ENCODE results near the gene MRPS33. TPM values are rescaled to one million over a fixed set of nuclear protein-coding genes. Genes with fewer than 3 reads are reported as not detected.
A peak's percentile ranks its signal among the peaks of the same experiment; 100 is the strongest.

The MRPS33 gene
- total RNA-seq, 1 donor from 2014 or later = 42.0 TPM

GRCh38 chr7:141016349-141016748 is 1.6 kb upstream of the MRPS33 start:
- Mint-ChIP-seq H3K4me1 (ENCODE audit: unreplicated experiment) (peaks cover 15% of the 10 kb centered on the region), H3K27me3 (ENCODE audit: unreplicated experiment) (peaks cover 25% of the 10 kb centered on the region), H3K27ac (ENCODE audit: unreplicated experiment) (no peak overlapping the region), H3K4me3 (ENCODE audit: unreplicated experiment) (no peak overlapping the region), H3K36me3 (ENCODE audit: unreplicated experiment) (no peaks in the 10 kb centered on the region), H3K9me3 (ENCODE audit: unreplicated experiment) (peaks cover 7% of the 10 kb centered on the region)
- no peak for TF ChIP-seq CTCF (IDR thresholded peaks at IDR 0.05)
- no peak for DNase-seq (ENCODE audit: extremely low spot score, unreplicated experiment)

- no peak for TF ChIP-seq CTCF (IDR thresholded peaks at IDR 0.05)
- peak overlapping the region; percentile 96 for H3K4me3 Mint-ChIP-seq (ENCODE audit: unreplicated experiment)
- peaks cover 7% of the 10 kb centered on the region for H3K9me3 Mint-ChIP-seq (ENCODE audit: unreplicated experiment)
- peaks cover 15% of the 10 kb centered on the region for H3K4me1 Mint-ChIP-seq (ENCODE audit: unreplicated experiment)
- DNase-seq (ENCODE audit: extremely low spot score, unreplicated experiment) = no peak
- H3K27me3 Mint-ChIP-seq (ENCODE audit: unreplicated experiment) = peaks cover 15% of the 10 kb centered on the region
- peak overlapping the region; percentile 100 for H3K27ac Mint-ChIP-seq (ENCODE audit: unreplicated experiment)
- peaks cover 5% of the 10 kb centered on the region for H3K36me3 Mint-ChIP-seq (ENCODE audit: unreplicated experiment)
Observed at GRCh38 chr7:141014125-141014523, 628 bp downstream of the MRPS33 start.

- peak overlapping the region; percentile 100 for H3K27ac Mint-ChIP-seq (ENCODE audit: unreplicated experiment)
Observed at GRCh38 chr7:141013345-141013715, 1.4 kb downstream of the MRPS33 start.

GRCh38 chr7:141012696-141013344 is 1.9 kb downstream of the MRPS33 start:
- TF ChIP-seq CTCF (IDR thresholded peaks at IDR 0.05) = no peak
- H3K27me3 Mint-ChIP-seq (ENCODE audit: unreplicated experiment) = peaks cover 10% of the 10 kb centered on the region
- H3K27ac Mint-ChIP-seq (ENCODE audit: unreplicated experiment) = peak overlapping the region; percentile 5
- H3K36me3 Mint-ChIP-seq (ENCODE audit: unreplicated experiment) = peaks cover 8% of the 10 kb centered on the region
- H3K4me1 Mint-ChIP-seq (ENCODE audit: unreplicated experiment) = peaks cover 15% of the 10 kb centered on the region
- no peak for DNase-seq (ENCODE audit: extremely low spot score, unreplicated experiment)
- H3K9me3 Mint-ChIP-seq (ENCODE audit: unreplicated experiment) = peaks cover 7% of the 10 kb centered on the region
- peak overlapping the region; percentile 96 for H3K4me3 Mint-ChIP-seq (ENCODE audit: unreplicated experiment)

More at GRCh38 chr7:141013345-141013715, 1.4 kb downstream of the MRPS33 start:
- peaks cover 15% of the 10 kb centered on the region for H3K4me1 Mint-ChIP-seq (ENCODE audit: unreplicated experiment)
- H3K4me3 Mint-ChIP-seq (ENCODE audit: unreplicated experiment) = peak overlapping the region; percentile 96
- no peak for TF ChIP-seq CTCF (IDR thresholded peaks at IDR 0.05)
- DNase-seq (ENCODE audit: extremely low spot score, unreplicated experiment) = no peak
- peaks cover 5% of the 10 kb centered on the region for H3K36me3 Mint-ChIP-seq (ENCODE audit: unreplicated experiment)
- H3K9me3 Mint-ChIP-seq (ENCODE audit: unreplicated experiment) = peaks cover 7% of the 10 kb centered on the region
- peaks cover 12% of the 10 kb centered on the region for H3K27me3 Mint-ChIP-seq (ENCODE audit: unreplicated experiment)

- Mint-ChIP-seq H3K4me3 (ENCODE audit: unreplicated experiment) (peak overlapping the region; percentile 40), H3K36me3 (ENCODE audit: unreplicated experiment) (peaks cover 11% of the 10 kb centered on the region), H3K9me3 (ENCODE audit: unreplicated experiment) (peaks cover 7% of the 10 kb centered on the region), H3K4me1 (ENCODE audit: unreplicated experiment) (peaks cover 15% of the 10 kb centered on the region), H3K27me3 (ENCODE audit: unreplicated experiment) (peaks cover 4% of the 10 kb centered on the region), H3K27ac (ENCODE audit: unreplicated experiment) (peak overlapping the region; percentile 14)
- peak; percentile 71 for TF ChIP-seq CTCF (IDR thresholded peaks at IDR 0.05)
- no peak for DNase-seq (ENCODE audit: extremely low spot score, unreplicated experiment)
Observed at GRCh38 chr7:141012044-141012685, 2.6 kb downstream of the MRPS33 start.

Measured in osteocyte (in vitro differentiated cells).